SU-DHL-6 (cell line): ENCODE data around the gene THOC2.

ENCODE experiments used
- H2AFZ ChIP-seq: fragments of 200-600 bp; sonication (generic); 2 replicates; pipeline ENCODE4 v1.6.1; 2014; ENCODE audit warnings: low read depth, mild to moderate bottlenecking, moderate library complexity, mixed read lengths, antibody characterized with exemption, low read length; ENCODE audit not compliant: severe bottlenecking
- H3F3A ChIP-seq: fragments of 200-600 bp; shearing (Covaris generic); 2 replicates; pipeline ENCODE4 v1.6.0; 2016; ENCODE audit warnings: antibody characterized with exemption, mild to moderate bottlenecking; ENCODE audit not compliant: insufficient read depth
- H3K27ac ChIP-seq: fragments of 200-600 bp; sonication (generic); 2 replicates; pipeline ENCODE4 v1.5.1; 2016; ENCODE audit warnings: low read depth, mild to moderate bottlenecking, low read length, moderate library complexity, mixed read lengths
- H3K27me3 ChIP-seq: fragments of 200-600 bp; sonication (generic), shearing (Covaris generic); 2 replicates; pipeline ENCODE4 v1.6.0; 2014; ENCODE audit warnings: mild to moderate bottlenecking, low read length
- H3K36me3 ChIP-seq: fragments of 200-600 bp; sonication (generic); 2 replicates; pipeline ENCODE4 v1.6.1; 2014; ENCODE audit warnings: mild to moderate bottlenecking, low read length, mixed read lengths
- H3K4me2 ChIP-seq: fragments of 300-600, 200-600 bp; shearing (Covaris generic), sonication (generic); 2 replicates; pipeline ENCODE4 v1.6.0; 2014; ENCODE audit warnings: low read length, low read depth, mild to moderate bottlenecking; ENCODE audit not compliant: poor library complexity, severe bottlenecking
- H3K4me3 ChIP-seq: fragments of 200-600 bp; sonication (generic); 2 replicates; pipeline ENCODE4 v1.5.1; 2014; ENCODE audit warnings: antibody characterized with exemption, low read length, mild to moderate bottlenecking, mixed read lengths; ENCODE audit not compliant: insufficient read depth, poor library complexity, severe bottlenecking
- H3K79me2 ChIP-seq: fragments of 200-600 bp; sonication (generic); 2 replicates; pipeline ENCODE4 v1.6.1; 2014; ENCODE audit warnings: mild to moderate bottlenecking, low read length, moderate library complexity; ENCODE audit not compliant: insufficient read depth
- H3K9ac ChIP-seq: fragments of 200-600 bp; sonication (generic); 2 replicates; pipeline ENCODE4 v1.7.0; 2014; ENCODE audit warnings: mild to moderate bottlenecking, low read length
- H3K9me2 ChIP-seq: fragments of 200-600 bp; sonication (generic); replicated peaks from 2 replicates; pipeline ENCODE4 v1.6.1; 2014; ENCODE audit warnings: low read length; ENCODE audit not compliant: insufficient read depth
- H3K9me3 ChIP-seq: fragments of 200-600 bp; sonication (generic); 2 replicates; pipeline ENCODE4 v1.6.1; 2014; ENCODE audit warnings: low read length, mixed read lengths; ENCODE audit not compliant: insufficient read depth
- H4K20me1 ChIP-seq: fragments of 200-600 bp; sonication (generic); 2 replicates; pipeline ENCODE4 v1.6.1; 2014; ENCODE audit warnings: low read depth, mild to moderate bottlenecking, antibody characterized with exemption, low read length, moderate library complexity, mixed read lengths
- CTCF ChIP-seq: fragments of 200-600 bp; sonication (generic); IDR thresholded peaks from one replicate; pipeline ENCODE4 v1.5.1; 2017; ENCODE audit warnings: antibody characterized with exemption, mild to moderate bottlenecking, low read length, moderate library complexity; ENCODE audit not compliant: insufficient read depth, poor library complexity, severe bottlenecking
- EZH2phosphoT487 ChIP-seq: fragments of 200-600 bp; sonication (generic), shearing (Covaris generic); conservative IDR thresholded peaks from 2 replicates; pipeline ENCODE4 v1.6.1; 2018; ENCODE audit warnings: mild to moderate bottlenecking, antibody characterized with exemption, low read length, moderate library complexity, mixed read lengths

Gene THOC2

DNA sequence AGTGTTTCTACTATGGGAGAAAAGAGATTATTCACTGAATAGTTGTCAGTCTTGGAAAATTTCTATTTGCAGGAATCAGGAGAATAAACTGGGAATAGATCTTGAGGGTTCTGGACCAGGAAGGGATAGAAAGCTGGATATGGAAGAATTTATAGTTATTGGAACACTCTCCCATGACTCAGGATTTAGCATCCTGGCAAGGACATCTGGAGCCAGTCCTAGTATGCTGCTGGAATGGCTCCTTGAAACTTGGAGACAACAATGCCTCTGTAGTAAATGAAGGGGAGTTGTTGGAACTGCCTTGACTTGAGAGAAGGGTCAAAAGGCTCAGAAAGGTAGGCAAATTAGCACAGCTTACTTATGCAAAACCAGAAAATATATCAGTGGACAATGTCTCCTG is 23.5 kb upstream of the THOC2 start:
- Histone ChIP-seq H2AFZ (no peak overlapping the region), H3K27ac (no peak overlapping the region)
- TF ChIP-seq EZH2phosphoT487, result no peak
- no peak for TF ChIP-seq CTCF

DNA sequence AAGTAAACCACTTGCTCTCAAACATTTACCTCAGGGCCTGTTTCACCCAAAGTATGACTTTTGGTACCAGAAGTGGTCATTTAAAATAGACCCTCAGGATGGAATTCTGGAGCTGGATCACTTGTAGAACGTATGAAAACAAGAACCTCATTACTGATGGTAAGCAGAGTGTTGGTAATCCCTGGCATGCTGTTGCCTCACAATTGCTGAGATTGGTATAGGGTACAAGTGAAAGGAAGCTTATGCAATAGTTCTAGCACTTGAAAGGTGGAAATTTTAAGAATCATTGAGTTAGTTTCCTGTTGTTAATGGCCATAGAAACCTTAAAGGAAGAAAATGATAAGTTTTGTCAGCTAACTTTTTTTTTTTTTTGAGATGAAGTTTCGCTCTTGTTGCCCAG is 22.3 kb upstream of the THOC2 start:
- no peaks in the 10 kb centered on the region for H3F3A ChIP-seq
- H3K27me3 ChIP-seq, result no peaks in the 10 kb centered on the region
- H3K4me3 ChIP-seq, result no peak overlapping the region
- H3K4me2 ChIP-seq, result no peak overlapping the region
- H4K20me1 ChIP-seq, result no peaks in the 10 kb centered on the region
- H3K36me3 ChIP-seq, result no peaks in the 10 kb centered on the region
- H3K9me2 ChIP-seq, result no peaks in the 10 kb centered on the region
- TF ChIP-seq CTCF (no peak), EZH2phosphoT487 (no peak)
- no peak overlapping the region for H3K9ac ChIP-seq
- no peak overlapping the region for H2AFZ ChIP-seq
- no peaks in the 10 kb centered on the region for H3K79me2 ChIP-seq
- H3K27ac ChIP-seq, result no peak overlapping the region
- H3K9me3 ChIP-seq, result no peaks in the 10 kb centered on the region

More for the DNA sequence above, 23.5 kb upstream of the THOC2 start:
- Histone ChIP-seq H3K9me2 (no peaks in the 10 kb centered on the region), H3K27me3 (no peaks in the 10 kb centered on the region), H3K4me3 (no peak overlapping the region), H3K9ac (no peak overlapping the region), H3K9me3 (no peaks in the 10 kb centered on the region), H3K36me3 (no peaks in the 10 kb centered on the region), H3F3A (no peaks in the 10 kb centered on the region), H3K79me2 (no peaks in the 10 kb centered on the region), H4K20me1 (no peaks in the 10 kb centered on the region), H3K4me2 (no peak overlapping the region)

GRCh38 chrX:123753656-123754350 is 21.0 kb upstream of the THOC2 start:
- H3K27ac ChIP-seq, result no peak overlapping the region
- TF ChIP-seq CTCF (no peak), EZH2phosphoT487 (no peak)
- H2AFZ ChIP-seq, result no peak overlapping the region

More at GRCh38 chrX:123753656-123754350, 21.0 kb upstream of the THOC2 start:
- no peaks in the 10 kb centered on the region for H3K9me3 ChIP-seq
- H3K9ac ChIP-seq, result no peak overlapping the region
- H3K36me3 ChIP-seq, result no peaks in the 10 kb centered on the region
- no peaks in the 10 kb centered on the region for H3F3A ChIP-seq
- no peaks in the 10 kb centered on the region for H3K9me2 ChIP-seq
- no peak overlapping the region for H3K4me3 ChIP-seq
- no peak overlapping the region for H3K4me2 ChIP-seq
- no peaks in the 10 kb centered on the region for H3K79me2 ChIP-seq
- H3K27me3 ChIP-seq, result no peaks in the 10 kb centered on the region
- no peaks in the 10 kb centered on the region for H4K20me1 ChIP-seq
